HCT116 (cell line): ENCODE data around the gene EBI3. TPM values are rescaled to one million over a fixed set of nuclear protein-coding genes. Genes with fewer than 3 reads are reported as not detected.

Source experiments
- ATAC-seq: fragments of 200-7000 bp; cut with Tn5 transposase; 2 replicates; pipeline ENCODE4 v1.9.1; 2020; ENCODE audit warnings: mild to moderate bottlenecking, moderate library complexity
- BruUV-seq: library from RNA; stranded (reverse); fragments of 400-500 nt; replicated peaks from 2 replicates; lab custom pipeline; 2021; lab: Mats Ljungman, UMichigan
- CTCF ChIA-PET: fragments of 300-600 bp; sonication (Branson Sonifier 250); formaldehyde crosslinking; loops from one replicate; lab custom pipeline; 2021; ENCODE audit warnings: antibody characterized with exemption; lab: Charles Lee
- POLR2A ChIA-PET: fragments of 300-600, 350-600 bp; sonication (Branson Sonifier 250); formaldehyde crosslinking; loops from one replicate; lab custom pipeline; 2021; ENCODE audit warnings: antibody characterized with exemption; lab: Charles Lee
- RAD21 ChIA-PET, 2 experiments: fragments of 300-600 bp; sonication (Branson Sonifier 250); formaldehyde crosslinking; loops; one replicate each; lab custom pipeline; 2023; ENCODE audit warnings: low total read pairs in 2 of 2; ENCODE audit not compliant: uncharacterized antibody in 2 of 2, unreplicated experiment in 2 of 2, low non-redundant PET in 1 of 2; lab: Charles Lee
- DNase-seq: peaks from one replicate; pipeline ENCODE4 v3.0.0-alpha.2; 2010; ENCODE audit warnings: low read depth, low spot score
- H2AFZ ChIP-seq: fragments of 200-600 bp; shearing (Covaris generic), sonication (generic); 2 replicates; pipeline ENCODE4 v1.6.1; 2017; ENCODE audit warnings: low read depth, mixed run types, mixed read lengths, antibody characterized with exemption, low read length; ENCODE audit not compliant: poor library complexity, severe bottlenecking
- H3K27ac ChIP-seq: 2 replicates; pipeline ENCODE4 v1.5.1; 2012; ENCODE audit warnings: low read depth, low read length
- H3K27me3 ChIP-seq: fragments of 200-600 bp; sonication (generic); 2 replicates; pipeline ENCODE4 v1.6.1; 2016; ENCODE audit warnings: mixed run types, low read length, mixed read lengths; ENCODE audit not compliant: insufficient read depth
- H3K36me3 ChIP-seq, 2 experiments: fragments of 200-500 bp in 1 of 2; fragments of 200-600 bp in 1 of 2; sonication (Bioruptor generic) in 1 of 2; sonication (generic) in 1 of 2; 2 replicates each; pipeline versions ENCODE4 v1.5.1 to v1.6.1; 2014 to 2016; ENCODE audit warnings: low read length in 2 of 2, inconsistent platforms in 1 of 2, mixed read lengths in 1 of 2, mixed run types in 1 of 2; ENCODE audit not compliant: insufficient read depth in 2 of 2, control insufficient read depth in 1 of 2
- H3K4me1 ChIP-seq, 2 experiments: fragments of 200-600 bp in 1 of 2; sonication (generic) in 1 of 2; 2 replicates each; pipeline versions ENCODE4 v1.5.1 to v1.6.1; 2012 to 2017; ENCODE audit warnings: low read length in 2 of 2, inconsistent platforms in 1 of 2, mild to moderate bottlenecking in 1 of 2, mixed read lengths in 1 of 2, mixed run types in 1 of 2, moderate library complexity in 1 of 2; ENCODE audit not compliant: insufficient read depth in 2 of 2, control insufficient read depth in 1 of 2
- H3K4me2 ChIP-seq: fragments of 200-600 bp; sonication (generic); 2 replicates; pipeline ENCODE4 v1.6.1; 2017; ENCODE audit warnings: mixed run types, low read length, mixed read lengths
- H3K4me3 ChIP-seq, 2 experiments: fragments of 200-600 bp in 1 of 2; sonication (generic) in 1 of 2; replicated peaks in 1 of 2; 2 replicates each; pipeline ENCODE4 v1.5.1; 2011 to 2016; ENCODE audit warnings: low read length in 2 of 2, control low read depth in 1 of 2, low read depth in 1 of 2, mild to moderate bottlenecking in 1 of 2, mixed read lengths in 1 of 2, mixed run types in 1 of 2
- H3K79me2 ChIP-seq: fragments of 200-600 bp; sonication (generic); 2 replicates; pipeline ENCODE4 v1.6.1; 2017; ENCODE audit warnings: mild to moderate bottlenecking, mixed run types, low read length, moderate library complexity, mixed read lengths; ENCODE audit not compliant: insufficient read depth
- H3K9ac ChIP-seq: fragments of 200-600 bp; sonication (generic); 2 replicates; pipeline ENCODE4 v1.6.1; 2016; ENCODE audit warnings: low read length, mixed read lengths
- H3K9me2 ChIP-seq: fragments of 200-600 bp; sonication (generic), shearing (Covaris generic); 2 replicates; pipeline ENCODE4 v1.6.1; 2017; ENCODE audit warnings: mixed run types, mild to moderate bottlenecking, moderate library complexity; ENCODE audit not compliant: insufficient read depth
- H3K9me3 ChIP-seq, 2 experiments: fragments of 200-500 bp in 1 of 2; fragments of 200-600 bp in 1 of 2; sonication (Bioruptor generic) in 1 of 2; sonication (generic) in 1 of 2; 2 replicates each; pipeline ENCODE4 v1.6.1; 2014 to 2017; ENCODE audit warnings: low read length in 2 of 2, mixed read lengths in 2 of 2, inconsistent platforms in 1 of 2, low read depth in 1 of 2, mild to moderate bottlenecking in 1 of 2, mixed run types in 1 of 2, moderate library complexity in 1 of 2; ENCODE audit not compliant: control insufficient read depth in 1 of 2, insufficient read depth in 1 of 2
- H4K20me1 ChIP-seq: fragments of 200-600 bp; sonication (generic), shearing (Covaris generic); 2 replicates; pipeline ENCODE4 v1.6.1; 2017; ENCODE audit warnings: mixed run types, mild to moderate bottlenecking, moderate library complexity; ENCODE audit not compliant: insufficient read depth
- CBX3 ChIP-seq: IDR thresholded peaks from 2 replicates; pipeline ENCODE4 v1.6.1; 2012; ENCODE audit warnings: low read depth
- CEBPB ChIP-seq: IDR thresholded peaks from 2 replicates; pipeline ENCODE4 v1.6.1; 2012; ENCODE audit warnings: low read depth
- EGR1 ChIP-seq: IDR thresholded peaks from 2 replicates; pipeline ENCODE4 v1.6.1; 2012; ENCODE audit warnings: low read depth
- ELF1 ChIP-seq: IDR thresholded peaks from 2 replicates; pipeline ENCODE4 v1.6.1; 2012; ENCODE audit warnings: low read depth, borderline replicate concordance
- EZH2 ChIP-seq: fragments of 200-600 bp; sonication (generic); IDR thresholded peaks from 2 replicates; pipeline ENCODE4 v1.6.1; 2017; ENCODE audit warnings: antibody characterized with exemption, mixed run types
- EZH2phosphoT487 ChIP-seq: fragments of 200-600 bp; IDR thresholded peaks from 2 replicates; pipeline ENCODE4 v1.6.1; 2018; ENCODE audit warnings: antibody characterized with exemption, borderline replicate concordance
- FOSL1 ChIP-seq: IDR thresholded peaks from 2 replicates; pipeline ENCODE4 v1.6.1; 2012; ENCODE audit warnings: low read depth
- JUND ChIP-seq: IDR thresholded peaks from 2 replicates; pipeline ENCODE4 v1.6.1; 2012
- POLR2A ChIP-seq: IDR thresholded peaks from 2 replicates; pipeline ENCODE4 v1.7.0; 2011; ENCODE audit warnings: borderline replicate concordance; ENCODE audit not compliant: insufficient read depth, insufficient read length; ENCODE audit errors: extremely low read depth
- POLR2AphosphoS5 ChIP-seq: IDR thresholded peaks from 2 replicates; pipeline ENCODE4 v1.6.1; 2011; ENCODE audit warnings: mild to moderate bottlenecking, low read depth, low read length, moderate library complexity
- SIN3A ChIP-seq: IDR thresholded peaks from 2 replicates; pipeline ENCODE4 v1.6.1; 2012; ENCODE audit warnings: low read depth
- SP1 ChIP-seq: IDR thresholded peaks from 2 replicates; pipeline ENCODE4 v1.6.1; 2012; ENCODE audit warnings: low read depth
- SRF ChIP-seq: IDR thresholded peaks from 2 replicates; pipeline ENCODE4 v1.6.1; 2012; ENCODE audit warnings: low read depth
- TCF7L2 ChIP-seq: IDR thresholded peaks from 2 replicates; pipeline ENCODE4 v1.7.0; 2011; ENCODE audit warnings: borderline replicate concordance, inconsistent platforms; ENCODE audit not compliant: insufficient read depth, insufficient read length; ENCODE audit errors: extremely low read depth
- YY1 ChIP-seq: IDR thresholded peaks from 2 replicates; pipeline ENCODE4 v1.6.1; 2011; ENCODE audit warnings: low read length, low read depth, moderate library complexity, mild to moderate bottlenecking; ENCODE audit not compliant: insufficient replicate concordance; ENCODE audit errors: extremely low read depth
- intact Hi-C: fragments of 100-400 bp; cut with micrococcal nuclease; formaldehyde crosslinking; loops from 2 replicates; pipeline ENCODE4 v1.10.0; 2022
- total RNA-seq: library from RNA; stranded (reverse); gene quantifications from one replicate; pipeline ENCODE4 v1.2.1, GENCODE V29; 2021; ENCODE audit not compliant: unreplicated experiment
- TF ChIP-seq, protein P1 (sequence below): IDR thresholded peaks from 2 replicates; pipeline ENCODE4 v1.6.1; 2011; ENCODE audit warnings: mild to moderate bottlenecking, low read length, moderate library complexity; ENCODE audit not compliant: insufficient replicate concordance; ENCODE audit errors: extremely low read depth
- TF ChIP-seq, protein P2 (sequence below): IDR thresholded peaks from 2 replicates; pipeline ENCODE4 v1.6.1; 2012
- TF ChIP-seq, protein P3 (sequence below): IDR thresholded peaks from 2 replicates; pipeline ENCODE4 v1.6.1; 2012

The EBI3 gene
- total RNA-seq, 1 experiment from 2014 or later = 1.2 TPM

DNA sequence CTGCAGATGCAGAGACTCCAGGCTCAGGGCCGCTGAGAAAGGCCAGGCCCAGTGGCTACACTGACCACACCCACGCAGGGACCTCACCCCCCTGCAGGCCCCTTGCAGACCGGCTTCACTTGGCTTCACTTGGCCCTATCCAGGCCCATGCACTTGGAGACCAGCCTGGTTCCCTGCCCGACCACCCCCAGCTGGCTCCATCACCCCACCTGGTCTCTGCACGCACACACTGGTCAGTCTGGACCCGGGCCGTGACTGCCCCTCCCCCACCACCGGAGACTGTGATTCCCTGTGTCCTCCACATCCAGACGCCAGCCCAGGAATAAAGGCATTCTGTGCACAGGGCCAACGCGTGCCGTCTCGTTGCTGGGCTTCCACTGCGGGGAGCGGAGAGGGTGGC, 4.9 kb upstream of the EBI3 start (continued):
- TF ChIP-seq, protein P1, sequence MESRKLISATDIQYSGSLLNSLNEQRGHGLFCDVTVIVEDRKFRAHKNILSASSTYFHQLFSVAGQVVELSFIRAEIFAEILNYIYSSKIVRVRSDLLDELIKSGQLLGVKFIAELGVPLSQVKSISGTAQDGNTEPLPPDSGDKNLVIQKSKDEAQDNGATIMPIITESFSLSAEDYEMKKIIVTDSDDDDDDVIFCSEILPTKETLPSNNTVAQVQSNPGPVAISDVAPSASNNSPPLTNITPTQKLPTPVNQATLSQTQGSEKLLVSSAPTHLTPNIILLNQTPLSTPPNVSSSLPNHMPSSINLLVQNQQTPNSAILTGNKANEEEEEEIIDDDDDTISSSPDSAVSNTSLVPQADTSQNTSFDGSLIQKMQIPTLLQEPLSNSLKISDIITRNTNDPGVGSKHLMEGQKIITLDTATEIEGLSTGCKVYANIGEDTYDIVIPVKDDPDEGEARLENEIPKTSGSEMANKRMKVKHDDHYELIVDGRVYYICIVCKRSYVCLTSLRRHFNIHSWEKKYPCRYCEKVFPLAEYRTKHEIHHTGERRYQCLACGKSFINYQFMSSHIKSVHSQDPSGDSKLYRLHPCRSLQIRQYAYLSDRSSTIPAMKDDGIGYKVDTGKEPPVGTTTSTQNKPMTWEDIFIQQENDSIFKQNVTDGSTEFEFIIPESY = no peak
- TF ChIP-seq POLR2A (no peak), CBX3 (no peak), FOSL1 (no peak), SP1 (no peak), SIN3A (no peak), EZH2phosphoT487 (no peak), CEBPB (no peak), TCF7L2 (no peak), EGR1 (no peak)
- TF ChIP-seq, protein P2, sequence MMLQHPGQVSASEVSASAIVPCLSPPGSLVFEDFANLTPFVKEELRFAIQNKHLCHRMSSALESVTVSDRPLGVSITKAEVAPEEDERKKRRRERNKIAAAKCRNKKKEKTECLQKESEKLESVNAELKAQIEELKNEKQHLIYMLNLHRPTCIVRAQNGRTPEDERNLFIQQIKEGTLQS = no peak
- TF ChIP-seq, protein P3, sequence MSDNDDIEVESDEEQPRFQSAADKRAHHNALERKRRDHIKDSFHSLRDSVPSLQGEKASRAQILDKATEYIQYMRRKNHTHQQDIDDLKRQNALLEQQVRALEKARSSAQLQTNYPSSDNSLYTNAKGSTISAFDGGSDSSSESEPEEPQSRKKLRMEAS = no peak

DNA sequence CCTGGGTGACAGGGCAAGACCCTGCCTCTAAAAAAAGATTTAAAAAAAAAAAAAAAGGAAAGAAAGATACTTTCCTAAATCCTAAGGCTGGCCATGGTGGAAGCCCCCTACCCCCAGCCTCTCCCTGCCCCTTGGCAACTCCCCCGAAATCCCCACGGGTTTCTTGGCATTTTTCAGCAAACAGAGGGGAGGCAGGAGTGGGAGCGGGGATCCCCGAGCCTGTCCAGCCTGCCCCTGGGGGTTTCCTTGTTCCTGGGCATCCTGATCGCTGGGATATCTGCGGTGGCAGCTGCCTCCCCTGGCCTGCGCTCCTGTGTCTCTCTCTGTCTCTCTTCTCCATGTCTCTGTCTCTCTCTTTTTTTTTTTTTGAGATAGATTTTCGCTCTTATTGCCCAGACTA, 3.4 kb upstream of the EBI3 start:
- ChIA-PET RAD21 (no interaction called here), POLR2A (no interaction called here), CTCF (no interaction called here)
- no peaks in the 10 kb centered on the region for H3K9me3 ChIP-seq
- intact Hi-C loops = no loop called here
- DNase-seq = no peak
- no peaks in the 10 kb centered on the region for H3K9me2 ChIP-seq
- H3K79me2 ChIP-seq = no peaks in the 10 kb centered on the region
- no peak overlapping the region for H3K4me2 ChIP-seq
- no peaks in the 10 kb centered on the region for H4K20me1 ChIP-seq
- no TSS peak for BruUV-seq
- no peak overlapping the region for H3K4me3 ChIP-seq
- no peaks in the 10 kb centered on the region for H3K27me3 ChIP-seq
- no peak overlapping the region for H3K9ac ChIP-seq
- no peak overlapping the region for H2AFZ ChIP-seq
- no peaks in the 10 kb centered on the region for H3K36me3 ChIP-seq
- ATAC-seq = no peak
- peaks cover 11 to 21% of the 10 kb centered on the region in 2 experiments for H3K4me1 ChIP-seq
- TF ChIP-seq EGR1 = no peak
- no peak for TF ChIP-seq TCF7L2
- TF ChIP-seq POLR2A = no peak
- TF ChIP-seq, protein P2 = no peak
- TF ChIP-seq CBX3 = no peak
- TF ChIP-seq SRF = no peak
- TF ChIP-seq ELF1 = no peak
- no peak for TF ChIP-seq EZH2
- TF ChIP-seq SP1 = no peak
- TF ChIP-seq, protein P1 = no peak
- no peak for TF ChIP-seq CEBPB
- TF ChIP-seq POLR2AphosphoS5 = no peak
- TF ChIP-seq YY1 = no peak
- TF ChIP-seq EZH2phosphoT487 = no peak
- TF ChIP-seq, protein P3 = no peak
- no peak for TF ChIP-seq JUND
- no peak overlapping the region for H3K27ac ChIP-seq
